LNCaP clone FGC (cell line): Measurements from ENCODE around the gene TMEM59.
"Not testable (repeated sequence)": the region's sequence is repeated elsewhere in the genome, so short reads cannot be mapped to it uniquely, and the experiment has no call there.

ENCODE experiments used
- DNase-seq: peaks from one replicate; pipeline ENCODE4 v3.0.0-alpha.2; 2011; ENCODE audit warnings: low read depth
- H3K4me3 ChIP-seq: 2 replicates; pipeline ENCODE4 v1.5.1; 2011; ENCODE audit warnings: mild to moderate bottlenecking, low read depth, low read length, control low read depth
- TF ChIP-seq, protein P1 (sequence below): IDR thresholded peaks from 2 replicates; pipeline ENCODE4 v1.5.1; 2012; ENCODE audit warnings: mild to moderate bottlenecking; ENCODE audit not compliant: control insufficient read depth, insufficient read depth; ENCODE audit errors: extremely low read depth

Gene TMEM59

DNA sequence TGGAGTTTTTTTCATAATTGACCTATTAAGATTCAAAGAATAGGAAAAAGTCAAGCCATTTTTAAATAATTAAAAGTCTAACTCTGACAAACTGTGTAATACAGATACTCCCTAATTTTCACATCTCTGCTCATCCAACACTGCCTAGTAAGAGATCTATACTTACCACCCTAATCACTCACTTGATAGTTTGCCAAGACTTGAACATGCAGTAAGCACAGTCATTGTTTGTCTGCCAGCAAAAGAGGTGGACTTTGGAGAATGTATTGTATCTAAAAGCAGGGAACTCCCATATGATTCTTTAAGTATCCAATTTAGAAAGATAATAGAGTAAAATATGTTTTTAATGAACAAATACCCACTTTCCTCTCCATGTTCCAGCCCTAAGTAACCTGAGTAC, 15.5 kb downstream of the TMEM59 start:
- TF ChIP-seq, protein P1, sequence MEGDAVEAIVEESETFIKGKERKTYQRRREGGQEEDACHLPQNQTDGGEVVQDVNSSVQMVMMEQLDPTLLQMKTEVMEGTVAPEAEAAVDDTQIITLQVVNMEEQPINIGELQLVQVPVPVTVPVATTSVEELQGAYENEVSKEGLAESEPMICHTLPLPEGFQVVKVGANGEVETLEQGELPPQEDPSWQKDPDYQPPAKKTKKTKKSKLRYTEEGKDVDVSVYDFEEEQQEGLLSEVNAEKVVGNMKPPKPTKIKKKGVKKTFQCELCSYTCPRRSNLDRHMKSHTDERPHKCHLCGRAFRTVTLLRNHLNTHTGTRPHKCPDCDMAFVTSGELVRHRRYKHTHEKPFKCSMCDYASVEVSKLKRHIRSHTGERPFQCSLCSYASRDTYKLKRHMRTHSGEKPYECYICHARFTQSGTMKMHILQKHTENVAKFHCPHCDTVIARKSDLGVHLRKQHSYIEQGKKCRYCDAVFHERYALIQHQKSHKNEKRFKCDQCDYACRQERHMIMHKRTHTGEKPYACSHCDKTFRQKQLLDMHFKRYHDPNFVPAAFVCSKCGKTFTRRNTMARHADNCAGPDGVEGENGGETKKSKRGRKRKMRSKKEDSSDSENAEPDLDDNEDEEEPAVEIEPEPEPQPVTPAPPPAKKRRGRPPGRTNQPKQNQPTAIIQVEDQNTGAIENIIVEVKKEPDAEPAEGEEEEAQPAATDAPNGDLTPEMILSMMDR = no peak

DNA sequence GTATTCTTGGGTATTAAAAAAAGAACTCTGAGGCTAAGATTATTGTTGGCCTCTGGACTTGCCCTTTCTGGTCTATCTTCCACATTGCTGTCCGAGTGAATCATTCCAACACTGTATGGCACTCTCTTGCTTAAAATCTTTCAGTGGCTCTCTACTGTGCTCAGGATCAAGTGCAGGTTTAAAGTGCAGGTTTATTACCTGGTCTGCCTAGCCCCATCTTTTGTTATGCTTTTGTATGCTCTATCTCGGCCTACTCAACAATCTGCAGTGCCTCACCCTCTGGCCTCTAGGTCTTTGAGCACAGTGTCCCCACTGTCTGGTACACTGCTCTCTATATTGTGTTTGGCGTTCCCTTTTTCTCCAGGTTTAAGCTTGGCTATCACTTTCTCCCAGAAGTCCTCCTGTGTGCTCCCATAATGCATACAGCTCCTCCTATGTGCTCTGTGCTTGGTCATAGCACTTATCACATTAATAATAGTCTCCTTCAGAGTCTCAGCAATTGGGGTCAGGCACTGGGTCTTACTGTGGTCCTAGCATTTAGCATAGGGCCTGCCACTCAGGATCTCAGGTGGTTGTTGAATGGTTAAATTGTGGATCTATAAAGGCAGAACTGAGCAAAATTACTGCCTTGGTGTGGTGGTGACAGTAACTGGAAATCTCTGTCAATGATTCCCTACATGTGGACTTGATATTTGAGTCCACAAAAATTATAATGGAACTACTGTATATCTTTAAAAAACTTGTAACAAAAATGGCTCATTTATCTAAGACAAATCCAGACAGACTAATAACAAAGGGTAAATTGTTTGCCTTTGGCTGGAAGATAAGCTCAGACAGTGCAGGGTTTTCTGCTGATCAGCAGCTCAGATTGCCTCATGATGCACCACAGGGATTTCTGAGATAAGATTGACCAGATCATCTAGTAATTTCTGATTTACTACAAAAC, 24.4 kb downstream of the TMEM59 start:
- TF ChIP-seq, protein P1 = no peak
- no peak for DNase-seq
- no peak overlapping the region for H3K4me3 ChIP-seq

More for the DNA sequence above, 15.5 kb downstream of the TMEM59 start:
- H3K4me3 ChIP-seq = no peak overlapping the region
- DNase-seq = no peak

DNA sequence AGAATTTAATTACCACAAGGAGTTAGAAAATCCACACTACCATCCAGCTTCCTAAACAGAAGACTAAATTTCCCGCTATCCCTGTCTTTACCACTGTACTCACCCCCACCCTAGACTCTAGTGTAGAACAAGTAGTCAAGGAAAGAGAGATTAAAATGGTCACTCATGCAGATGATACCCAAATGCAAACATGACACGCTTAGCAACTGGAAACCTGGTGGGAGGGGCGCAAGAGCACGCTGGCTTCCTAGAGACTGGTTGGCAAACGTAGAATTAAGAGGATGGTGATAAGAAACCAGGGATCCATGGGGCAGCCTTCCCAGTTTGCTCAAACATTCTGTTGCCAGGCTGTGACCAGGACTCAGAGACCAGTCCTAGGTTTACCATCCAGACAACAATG, 25.2 kb downstream of the TMEM59 start:
- TF ChIP-seq, protein P1 = no peak
- H3K4me3 ChIP-seq = no peak overlapping the region
- no peak for DNase-seq

DNA sequence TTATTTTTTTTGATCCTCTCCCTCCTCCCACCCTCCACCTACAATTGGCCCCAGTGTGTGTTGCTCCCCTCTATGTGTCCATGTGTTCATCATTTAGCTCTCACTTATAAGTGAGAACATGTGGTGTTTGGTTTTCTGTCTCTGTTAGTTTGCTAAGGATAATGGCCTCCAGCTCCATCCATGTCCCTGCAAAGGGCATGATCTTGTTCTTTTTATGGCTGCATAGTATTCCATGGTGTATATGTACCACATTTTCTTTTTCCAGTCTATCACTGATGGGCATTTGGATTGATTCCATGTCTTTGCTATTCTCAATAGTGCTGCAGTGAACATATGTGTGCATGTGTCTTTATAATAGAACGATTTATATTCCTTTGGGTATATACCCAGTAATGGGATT, 28.2 kb downstream of the TMEM59 start:
- DNase-seq, H3K4me3 ChIP-seq: not testable (repeated sequence)

DNA sequence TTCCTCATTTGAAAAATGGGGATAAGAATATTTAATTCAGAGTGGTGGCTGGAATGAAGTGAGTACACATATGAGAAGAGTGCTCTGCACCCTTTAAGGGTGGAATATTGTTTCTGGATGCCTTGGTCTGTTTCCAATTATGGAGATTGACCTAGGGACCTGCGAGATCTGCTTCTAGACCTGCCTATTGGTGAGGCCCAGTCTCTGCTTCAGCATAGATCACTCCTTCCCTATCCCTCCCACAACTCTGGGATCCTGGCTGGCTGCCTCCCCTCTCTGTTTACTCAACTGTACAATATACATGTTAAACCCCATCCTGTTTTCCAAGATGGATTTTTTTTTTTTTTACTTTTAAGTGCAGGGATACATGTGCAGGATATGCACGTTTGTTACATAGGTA, 28.6 kb downstream of the TMEM59 start:
- no peak overlapping the region for H3K4me3 ChIP-seq
- TF ChIP-seq, protein P1 = no peak
- DNase-seq = no peak

DNA sequence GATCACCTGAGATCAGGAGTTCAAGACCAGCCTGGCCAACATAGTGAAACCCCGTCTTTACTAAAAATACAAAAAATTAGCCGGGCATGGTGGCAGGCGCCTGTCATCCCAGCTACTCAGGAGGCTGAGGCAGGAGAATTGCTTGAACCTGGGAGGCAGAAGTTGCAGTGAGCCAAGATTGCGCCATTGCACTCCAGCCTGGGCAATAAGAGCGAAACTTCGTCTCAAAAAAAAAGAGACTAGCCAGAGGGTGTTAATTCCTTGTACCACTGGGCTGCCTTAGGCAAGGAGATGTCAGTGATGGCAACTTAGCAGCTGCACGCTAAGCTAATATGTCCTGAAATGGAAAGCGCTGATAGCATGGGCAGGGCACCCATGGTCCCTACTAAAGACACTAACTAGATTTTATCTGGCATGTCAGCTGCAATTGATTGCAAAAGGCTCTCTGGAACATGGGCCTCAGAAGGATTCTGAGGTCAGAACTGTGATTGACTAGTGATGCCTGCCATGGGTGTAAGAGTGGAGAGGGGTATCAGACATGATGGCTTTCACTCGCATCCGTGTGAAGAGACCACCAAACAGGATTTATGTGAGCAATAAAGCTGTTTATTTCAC, 33.3 kb downstream of the TMEM59 start:
- DNase-seq, H3K4me3 ChIP-seq: not testable (repeated sequence)

DNA sequence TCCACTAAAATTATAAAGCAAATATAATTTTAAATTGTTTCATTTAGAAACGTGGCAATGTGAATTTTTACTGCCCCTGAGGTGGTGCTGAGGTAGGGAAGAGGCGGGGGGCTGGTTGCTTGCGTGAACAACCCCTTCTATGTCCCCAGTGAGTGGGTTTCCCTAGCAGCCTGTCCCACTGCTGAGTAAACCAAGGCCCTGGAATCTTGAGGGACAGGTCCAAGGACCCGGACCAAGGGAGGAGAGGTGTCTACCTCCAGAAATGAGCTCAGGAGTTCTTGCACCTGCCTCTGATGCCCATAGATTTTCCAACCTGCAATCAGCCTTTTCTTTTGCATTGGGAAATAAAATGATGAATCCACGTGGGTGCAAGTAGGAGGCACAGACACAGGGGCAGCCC, 34.4 kb downstream of the TMEM59 start:
- H3K4me3 ChIP-seq = no peak overlapping the region
- TF ChIP-seq, protein P1 = no peak
- DNase-seq = no peak

DNA sequence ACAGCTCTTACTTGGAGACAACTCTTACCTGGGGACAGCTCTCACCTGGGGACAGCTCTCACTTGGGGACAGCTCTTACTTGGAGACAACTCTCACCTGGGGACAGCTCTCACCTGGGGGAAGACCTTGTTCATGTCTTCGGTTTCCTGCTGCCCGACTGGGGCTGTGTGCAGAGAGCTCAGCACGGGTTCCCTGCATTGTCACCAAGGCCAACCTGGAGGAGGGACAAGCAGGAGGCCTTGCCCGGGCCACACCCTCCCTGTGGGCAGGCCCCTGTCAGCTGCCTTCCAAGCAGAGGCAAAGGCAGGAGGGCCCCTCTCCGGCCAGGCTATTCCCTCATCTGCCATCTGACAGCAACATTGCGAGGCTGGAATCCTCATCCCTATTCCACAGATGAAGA, 35.0 kb downstream of the TMEM59 start, which contains the start of gene LDLRAD1:
LDLRAD1 (minus strand) TSS at position 208 of the 400 bp plus-strand sequence; CDS start at position 134, 74 bp downstream.
- DNase-seq = no peak
- TF ChIP-seq, protein P1 = no peak
- H3K4me3 ChIP-seq = no peak within 1 kb of the TSS
